Ishikawa (cell line): ENCODE measurements around the gene CD47.

Source experiments
- CREB1 ChIP-seq: IDR thresholded peaks from 2 replicates; pipeline ENCODE4 v1.6.1; 2012; ENCODE audit warnings: low read depth
- EGR1 ChIP-seq: IDR thresholded peaks from 2 replicates; pipeline ENCODE4 v1.6.1; 2012
- EP300 ChIP-seq: IDR thresholded peaks from 2 replicates; pipeline ENCODE4 v1.6.1; 2012; ENCODE audit warnings: borderline replicate concordance
- RAD21 ChIP-seq: IDR thresholded peaks from 2 replicates; pipeline ENCODE4 v1.6.1; 2012; ENCODE audit warnings: low read depth
- TAF1 ChIP-seq: IDR thresholded peaks from 2 replicates; pipeline ENCODE4 v1.6.1; 2012; ENCODE audit warnings: low read depth, mild to moderate bottlenecking
- TCF12 ChIP-seq: IDR thresholded peaks from 2 replicates; pipeline ENCODE4 v1.6.1; 2012; ENCODE audit warnings: low read depth
- TF ChIP-seq, protein P1 (sequence below): IDR thresholded peaks from 2 replicates; pipeline ENCODE4 v1.6.1; 2012

DNA sequence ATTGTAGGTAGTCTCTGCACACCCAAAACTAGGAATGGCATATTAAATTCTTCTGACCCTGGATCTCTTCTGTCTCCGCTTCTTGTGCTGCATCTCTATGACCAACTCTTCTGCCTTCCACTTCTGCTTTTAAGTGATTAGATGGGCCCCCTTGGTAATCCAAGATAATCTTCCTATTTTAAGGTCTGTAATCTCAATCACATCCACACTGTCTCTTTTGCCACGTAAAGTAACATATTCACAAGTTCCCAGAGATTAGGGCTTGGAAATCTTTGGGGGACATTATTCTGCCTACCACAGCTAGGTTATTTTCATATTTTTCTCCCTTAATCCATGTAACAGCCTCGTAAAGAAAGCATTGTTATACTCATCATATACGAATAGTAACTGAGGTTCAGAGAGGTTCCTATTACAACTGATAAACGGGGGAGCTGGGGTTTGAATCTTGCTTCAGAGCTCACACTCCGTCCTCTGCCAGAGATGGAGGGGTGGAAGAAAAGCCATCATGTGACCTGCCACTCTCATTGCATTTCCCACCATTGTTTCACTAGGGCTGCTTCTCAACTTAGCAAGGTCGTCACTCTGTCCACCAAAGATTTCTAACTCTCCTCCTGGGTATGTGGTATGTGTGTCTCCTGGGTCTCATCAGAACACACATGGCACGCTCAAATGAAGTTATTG, 6.6 kb upstream of the CD47 start:
- TF ChIP-seq EGR1 (no peak), TCF12 (no peak), CREB1 (no peak), RAD21 (no peak), EP300 (no peak), TAF1 (no peak)
- TF ChIP-seq, protein P1, sequence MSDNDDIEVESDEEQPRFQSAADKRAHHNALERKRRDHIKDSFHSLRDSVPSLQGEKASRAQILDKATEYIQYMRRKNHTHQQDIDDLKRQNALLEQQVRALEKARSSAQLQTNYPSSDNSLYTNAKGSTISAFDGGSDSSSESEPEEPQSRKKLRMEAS, result no peak
